HCT116 (cell line): ENCODE data around the gene R3HCC1L. TPM values are rescaled to one million over a fixed set of nuclear protein-coding genes. Genes with fewer than 3 reads are reported as not detected.

Experiments used
- ATAC-seq: fragments of 200-7000 bp; cut with Tn5 transposase; 2 replicates; pipeline ENCODE4 v1.9.1; 2020; ENCODE audit warnings: mild to moderate bottlenecking, moderate library complexity
- BruUV-seq: library from RNA; stranded (reverse); fragments of 400-500 nt; replicated peaks from 2 replicates; lab custom pipeline; 2021; lab: Mats Ljungman, UMichigan
- CTCF ChIA-PET: fragments of 300-600 bp; sonication (Branson Sonifier 250); formaldehyde crosslinking; loops from one replicate; lab custom pipeline; 2021; ENCODE audit warnings: antibody characterized with exemption; lab: Charles Lee
- POLR2A ChIA-PET: fragments of 300-600, 350-600 bp; sonication (Branson Sonifier 250); formaldehyde crosslinking; loops from one replicate; lab custom pipeline; 2021; ENCODE audit warnings: antibody characterized with exemption; lab: Charles Lee
- RAD21 ChIA-PET, 2 experiments: fragments of 300-600 bp; sonication (Branson Sonifier 250); formaldehyde crosslinking; loops; one replicate each; lab custom pipeline; 2023; ENCODE audit warnings: low total read pairs in 2 of 2; ENCODE audit not compliant: uncharacterized antibody in 2 of 2, unreplicated experiment in 2 of 2, low non-redundant PET in 1 of 2; lab: Charles Lee
- DNase-seq: peaks from one replicate; pipeline ENCODE4 v3.0.0-alpha.2; 2010; ENCODE audit warnings: low read depth, low spot score
- H2AFZ ChIP-seq: fragments of 200-600 bp; shearing (Covaris generic), sonication (generic); 2 replicates; pipeline ENCODE4 v1.6.1; 2017; ENCODE audit warnings: low read depth, mixed run types, mixed read lengths, antibody characterized with exemption, low read length; ENCODE audit not compliant: poor library complexity, severe bottlenecking
- H3K27ac ChIP-seq: 2 replicates; pipeline ENCODE4 v1.5.1; 2012; ENCODE audit warnings: low read depth, low read length
- H3K27me3 ChIP-seq: fragments of 200-600 bp; sonication (generic); 2 replicates; pipeline ENCODE4 v1.6.1; 2016; ENCODE audit warnings: mixed run types, low read length, mixed read lengths; ENCODE audit not compliant: insufficient read depth
- H3K36me3 ChIP-seq, 2 experiments: fragments of 200-500 bp in 1 of 2; fragments of 200-600 bp in 1 of 2; sonication (Bioruptor generic) in 1 of 2; sonication (generic) in 1 of 2; 2 replicates each; pipeline versions ENCODE4 v1.5.1 to v1.6.1; 2014 to 2016; ENCODE audit warnings: low read length in 2 of 2, inconsistent platforms in 1 of 2, mixed read lengths in 1 of 2, mixed run types in 1 of 2; ENCODE audit not compliant: insufficient read depth in 2 of 2, control insufficient read depth in 1 of 2
- H3K4me1 ChIP-seq, 2 experiments: fragments of 200-600 bp in 1 of 2; sonication (generic) in 1 of 2; 2 replicates each; pipeline versions ENCODE4 v1.5.1 to v1.6.1; 2012 to 2017; ENCODE audit warnings: low read length in 2 of 2, inconsistent platforms in 1 of 2, mild to moderate bottlenecking in 1 of 2, mixed read lengths in 1 of 2, mixed run types in 1 of 2, moderate library complexity in 1 of 2; ENCODE audit not compliant: insufficient read depth in 2 of 2, control insufficient read depth in 1 of 2
- H3K4me2 ChIP-seq: fragments of 200-600 bp; sonication (generic); 2 replicates; pipeline ENCODE4 v1.6.1; 2017; ENCODE audit warnings: mixed run types, low read length, mixed read lengths
- H3K4me3 ChIP-seq, 2 experiments: fragments of 200-600 bp in 1 of 2; sonication (generic) in 1 of 2; replicated peaks in 1 of 2; 2 replicates each; pipeline ENCODE4 v1.5.1; 2011 to 2016; ENCODE audit warnings: low read length in 2 of 2, control low read depth in 1 of 2, low read depth in 1 of 2, mild to moderate bottlenecking in 1 of 2, mixed read lengths in 1 of 2, mixed run types in 1 of 2
- H3K79me2 ChIP-seq: fragments of 200-600 bp; sonication (generic); 2 replicates; pipeline ENCODE4 v1.6.1; 2017; ENCODE audit warnings: mild to moderate bottlenecking, mixed run types, low read length, moderate library complexity, mixed read lengths; ENCODE audit not compliant: insufficient read depth
- H3K9ac ChIP-seq: fragments of 200-600 bp; sonication (generic); 2 replicates; pipeline ENCODE4 v1.6.1; 2016; ENCODE audit warnings: low read length, mixed read lengths
- H3K9me2 ChIP-seq: fragments of 200-600 bp; sonication (generic), shearing (Covaris generic); 2 replicates; pipeline ENCODE4 v1.6.1; 2017; ENCODE audit warnings: mixed run types, mild to moderate bottlenecking, moderate library complexity; ENCODE audit not compliant: insufficient read depth
- H3K9me3 ChIP-seq, 2 experiments: fragments of 200-500 bp in 1 of 2; fragments of 200-600 bp in 1 of 2; sonication (Bioruptor generic) in 1 of 2; sonication (generic) in 1 of 2; 2 replicates each; pipeline ENCODE4 v1.6.1; 2014 to 2017; ENCODE audit warnings: low read length in 2 of 2, mixed read lengths in 2 of 2, inconsistent platforms in 1 of 2, low read depth in 1 of 2, mild to moderate bottlenecking in 1 of 2, mixed run types in 1 of 2, moderate library complexity in 1 of 2; ENCODE audit not compliant: control insufficient read depth in 1 of 2, insufficient read depth in 1 of 2
- H4K20me1 ChIP-seq: fragments of 200-600 bp; sonication (generic), shearing (Covaris generic); 2 replicates; pipeline ENCODE4 v1.6.1; 2017; ENCODE audit warnings: mixed run types, mild to moderate bottlenecking, moderate library complexity; ENCODE audit not compliant: insufficient read depth
- CBX3 ChIP-seq: IDR thresholded peaks from 2 replicates; pipeline ENCODE4 v1.6.1; 2012; ENCODE audit warnings: low read depth
- CEBPB ChIP-seq: IDR thresholded peaks from 2 replicates; pipeline ENCODE4 v1.6.1; 2012; ENCODE audit warnings: low read depth
- CTCF ChIP-seq, 3 experiments: fragments of 200-600 bp in 1 of 3; sonication (generic) in 1 of 3; IDR thresholded peaks in 2 of 3; conservative IDR thresholded peaks in 1 of 3; 2 replicates each; pipeline ENCODE4 v1.5.1; 2012 to 2017; ENCODE audit warnings: low read depth in 2 of 3, low read length in 2 of 3, antibody characterized with exemption in 1 of 3, borderline replicate concordance in 1 of 3, control low read depth in 1 of 3, mild to moderate bottlenecking in 1 of 3, mixed read lengths in 1 of 3, mixed run types in 1 of 3, moderate library complexity in 1 of 3; ENCODE audit not compliant: insufficient read depth in 1 of 3
- ELF1 ChIP-seq: IDR thresholded peaks from 2 replicates; pipeline ENCODE4 v1.6.1; 2012; ENCODE audit warnings: low read depth, borderline replicate concordance
- EZH2 ChIP-seq: fragments of 200-600 bp; sonication (generic); IDR thresholded peaks from 2 replicates; pipeline ENCODE4 v1.6.1; 2017; ENCODE audit warnings: antibody characterized with exemption, mixed run types
- FOSL1 ChIP-seq: IDR thresholded peaks from 2 replicates; pipeline ENCODE4 v1.6.1; 2012; ENCODE audit warnings: low read depth
- JUND ChIP-seq: IDR thresholded peaks from 2 replicates; pipeline ENCODE4 v1.6.1; 2012
- POLR2A ChIP-seq: IDR thresholded peaks from 2 replicates; pipeline ENCODE4 v1.7.0; 2011; ENCODE audit warnings: borderline replicate concordance; ENCODE audit not compliant: insufficient read depth, insufficient read length; ENCODE audit errors: extremely low read depth
- POLR2AphosphoS5 ChIP-seq: IDR thresholded peaks from 2 replicates; pipeline ENCODE4 v1.6.1; 2011; ENCODE audit warnings: mild to moderate bottlenecking, low read depth, low read length, moderate library complexity
- RAD21 ChIP-seq: IDR thresholded peaks from 2 replicates; pipeline ENCODE4 v1.6.1; 2012; ENCODE audit warnings: low read depth, mild to moderate bottlenecking
- SP1 ChIP-seq: IDR thresholded peaks from 2 replicates; pipeline ENCODE4 v1.6.1; 2012; ENCODE audit warnings: low read depth
- SRF ChIP-seq: IDR thresholded peaks from 2 replicates; pipeline ENCODE4 v1.6.1; 2012; ENCODE audit warnings: low read depth
- TCF7L2 ChIP-seq: IDR thresholded peaks from 2 replicates; pipeline ENCODE4 v1.7.0; 2011; ENCODE audit warnings: borderline replicate concordance, inconsistent platforms; ENCODE audit not compliant: insufficient read depth, insufficient read length; ENCODE audit errors: extremely low read depth
- YY1 ChIP-seq: IDR thresholded peaks from 2 replicates; pipeline ENCODE4 v1.6.1; 2011; ENCODE audit warnings: low read length, low read depth, moderate library complexity, mild to moderate bottlenecking; ENCODE audit not compliant: insufficient replicate concordance; ENCODE audit errors: extremely low read depth
- ZBTB33 ChIP-seq: IDR thresholded peaks from 2 replicates; pipeline ENCODE4 v1.6.1; 2011; ENCODE audit warnings: mild to moderate bottlenecking, low read length, moderate library complexity; ENCODE audit not compliant: insufficient replicate concordance; ENCODE audit errors: extremely low read depth
- ZNF274 ChIP-seq: fragments of 200-500 bp; sonication (Bioruptor generic); IDR thresholded peaks from 2 replicates; pipeline ENCODE4 v1.6.1; 2014; ENCODE audit warnings: mild to moderate bottlenecking, low read depth, low read length, inconsistent platforms
- intact Hi-C: fragments of 100-400 bp; cut with micrococcal nuclease; formaldehyde crosslinking; loops from 2 replicates; pipeline ENCODE4 v1.10.0; 2022
- total RNA-seq: library from RNA; stranded (reverse); gene quantifications from one replicate; pipeline ENCODE4 v1.2.1, GENCODE V29; 2021; ENCODE audit not compliant: unreplicated experiment
- TF ChIP-seq, protein P1 (sequence below): IDR thresholded peaks from 2 replicates; pipeline ENCODE4 v1.6.1; 2012; ENCODE audit warnings: low read depth
- TF ChIP-seq, protein P2 (sequence below): IDR thresholded peaks from 2 replicates; pipeline ENCODE4 v1.6.1; 2012
- TF ChIP-seq, protein P3 (sequence below): IDR thresholded peaks from 2 replicates; pipeline ENCODE4 v1.6.1; 2012

Gene R3HCC1L
- total RNA-seq, 1 experiment from 2014 or later, result 9.3 TPM

- ChIA-PET CTCF (no interaction called here), POLR2A (no interaction called here), RAD21 (no interaction called here)
- H4K20me1 ChIP-seq, result no peaks in the 10 kb centered on the region
- BruUV-seq, result no TSS peak
- H3K79me2 ChIP-seq, result peaks cover 19% of the 10 kb centered on the region
- TF ChIP-seq POLR2AphosphoS5, result no peak
- TF ChIP-seq, protein P1, sequence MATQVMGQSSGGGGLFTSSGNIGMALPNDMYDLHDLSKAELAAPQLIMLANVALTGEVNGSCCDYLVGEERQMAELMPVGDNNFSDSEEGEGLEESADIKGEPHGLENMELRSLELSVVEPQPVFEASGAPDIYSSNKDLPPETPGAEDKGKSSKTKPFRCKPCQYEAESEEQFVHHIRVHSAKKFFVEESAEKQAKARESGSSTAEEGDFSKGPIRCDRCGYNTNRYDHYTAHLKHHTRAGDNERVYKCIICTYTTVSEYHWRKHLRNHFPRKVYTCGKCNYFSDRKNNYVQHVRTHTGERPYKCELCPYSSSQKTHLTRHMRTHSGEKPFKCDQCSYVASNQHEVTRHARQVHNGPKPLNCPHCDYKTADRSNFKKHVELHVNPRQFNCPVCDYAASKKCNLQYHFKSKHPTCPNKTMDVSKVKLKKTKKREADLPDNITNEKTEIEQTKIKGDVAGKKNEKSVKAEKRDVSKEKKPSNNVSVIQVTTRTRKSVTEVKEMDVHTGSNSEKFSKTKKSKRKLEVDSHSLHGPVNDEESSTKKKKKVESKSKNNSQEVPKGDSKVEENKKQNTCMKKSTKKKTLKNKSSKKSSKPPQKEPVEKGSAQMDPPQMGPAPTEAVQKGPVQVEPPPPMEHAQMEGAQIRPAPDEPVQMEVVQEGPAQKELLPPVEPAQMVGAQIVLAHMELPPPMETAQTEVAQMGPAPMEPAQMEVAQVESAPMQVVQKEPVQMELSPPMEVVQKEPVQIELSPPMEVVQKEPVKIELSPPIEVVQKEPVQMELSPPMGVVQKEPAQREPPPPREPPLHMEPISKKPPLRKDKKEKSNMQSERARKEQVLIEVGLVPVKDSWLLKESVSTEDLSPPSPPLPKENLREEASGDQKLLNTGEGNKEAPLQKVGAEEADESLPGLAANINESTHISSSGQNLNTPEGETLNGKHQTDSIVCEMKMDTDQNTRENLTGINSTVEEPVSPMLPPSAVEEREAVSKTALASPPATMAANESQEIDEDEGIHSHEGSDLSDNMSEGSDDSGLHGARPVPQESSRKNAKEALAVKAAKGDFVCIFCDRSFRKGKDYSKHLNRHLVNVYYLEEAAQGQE, result no peak
- no peak for TF ChIP-seq SRF
- no peak for TF ChIP-seq YY1
- TF ChIP-seq ZNF274, result no peak
- no peak for TF ChIP-seq JUND
- TF ChIP-seq POLR2A, result no peak
- TF ChIP-seq, protein P2, sequence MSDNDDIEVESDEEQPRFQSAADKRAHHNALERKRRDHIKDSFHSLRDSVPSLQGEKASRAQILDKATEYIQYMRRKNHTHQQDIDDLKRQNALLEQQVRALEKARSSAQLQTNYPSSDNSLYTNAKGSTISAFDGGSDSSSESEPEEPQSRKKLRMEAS, result no peak
- no peak for TF ChIP-seq TCF7L2
- TF ChIP-seq CBX3, result no peak
- no peak for TF ChIP-seq ZBTB33
- TF ChIP-seq EZH2, result no peak
- TF ChIP-seq CEBPB, result no peak
- no peak for TF ChIP-seq CTCF (IDR thresholded peaks at IDR 0.05 in 2 of 3, conservative IDR thresholded peaks at IDR 0.05 in 1 of 3; ENCODE audit: borderline replicate concordance in 1 of 3, insufficient read depth in 1 of 3, low read depth in 2 of 3, low read length in 2 of 3)
- no peak for TF ChIP-seq ELF1
- no peak for TF ChIP-seq SP1
- no peak for TF ChIP-seq RAD21
- TF ChIP-seq FOSL1, result no peak
- TF ChIP-seq, protein P3, sequence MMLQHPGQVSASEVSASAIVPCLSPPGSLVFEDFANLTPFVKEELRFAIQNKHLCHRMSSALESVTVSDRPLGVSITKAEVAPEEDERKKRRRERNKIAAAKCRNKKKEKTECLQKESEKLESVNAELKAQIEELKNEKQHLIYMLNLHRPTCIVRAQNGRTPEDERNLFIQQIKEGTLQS, result no peak
- DNase-seq (no peak), ATAC-seq (no peak)
- H3K9me3 ChIP-seq, result 0 out of 4 replicates have a peak, but pooled peaks cover 0 to 6% of the 10 kb centered on the region in 2 experiments
- no peak overlapping the region for H3K27ac ChIP-seq
- H3K4me2 ChIP-seq, result no peak overlapping the region
- no peak overlapping the region for H3K4me3 ChIP-seq
- no peak overlapping the region for H2AFZ ChIP-seq
- H3K27me3 ChIP-seq, result no peaks in the 10 kb centered on the region
- intact Hi-C loops, result no loop called here
- H3K36me3 ChIP-seq, result no peaks in the 10 kb centered on the region
- no peak overlapping the region for H3K9ac ChIP-seq
- H3K4me1 ChIP-seq, result no peaks in the 10 kb centered on the region
- no peaks in the 10 kb centered on the region for H3K9me2 ChIP-seq
Observed at GRCh38 chr10:98224996-98225395, 90.5 kb downstream of the R3HCC1L start.
